PC-9 (cell line): ENCODE results near the gene MFSD6.

ENCODE experiments used
- CTCF ChIP-seq: fragments of 200-600 bp; sonication (generic); conservative IDR thresholded peaks from 2 replicates; pipeline ENCODE4 v1.6.1; 2017; ENCODE audit warnings: mixed run types, antibody characterized with exemption, mild to moderate bottlenecking, moderate library complexity
- EZH2 ChIP-seq: fragments of 200-600 bp; sonication (generic); IDR thresholded peaks from 2 replicates; pipeline ENCODE4 v1.8.0; 2017; ENCODE audit warnings: antibody characterized with exemption, low read depth

GRCh38 chr2:190420801-190421200, 12.6 kb downstream of the MFSD6 start:
- TF ChIP-seq CTCF: no peak
- no peak for TF ChIP-seq EZH2
